ENCODE measurements around the gene XYLT2. TPM values are rescaled to one million over a fixed set of nuclear protein-coding genes. Genes with fewer than 3 reads are reported as not detected.

XYLT2 gene
- total RNA-seq, 1 experiment from 2014 or later = 28.5 TPM

GRCh38 chr17:50394711-50395110, 48.8 kb downstream of the XYLT2 start:
- ChIA-PET CTCF (no interaction called here), POLR2A (no interaction called here)
- H3K27me3 ChIP-seq (ENCODE audit: control insufficient read depth, insufficient read depth, low read length) = no peaks in the 10 kb centered on the region
- H3K4me1 ChIP-seq (ENCODE audit: control insufficient read depth, insufficient read depth, low read length) = peaks cover 14% of the 10 kb centered on the region; the same call in 1 of the 2 replicates
- H3K9me3 ChIP-seq (ENCODE audit: control insufficient read depth, insufficient read depth, low read depth, low read length) = no peaks in the 10 kb centered on the region
- TF ChIP-seq REST (IDR thresholded peaks at IDR 0.05; ENCODE audit: insufficient read depth in 1 of 2, low read depth in 2 of 2, low read length in 1 of 2) (no peak), CTCF (IDR thresholded peaks at IDR 0.05) (no peak), SIN3A (IDR thresholded peaks at IDR 0.05; ENCODE audit: borderline replicate concordance, insufficient read depth, low read depth, low read length) (no peak)
- H3K4me3 ChIP-seq (ENCODE audit: low read depth in 2 of 2, low read length in 2 of 2) = no peak overlapping the region
- intact Hi-C loops (cut with micrococcal nuclease; ENCODE audit: unreplicated experiment) (no loop called here), in situ Hi-C loops (cut with HindIII; ENCODE audit: low pct_unique_long_range_greater_than_20kb, low sequenced_read_pairs) (no loop called here)
- DNase-seq (ENCODE audit: low read depth, low spot score) (no peak), ATAC-seq (no peak)
- H3K36me3 ChIP-seq (ENCODE audit: control insufficient read depth, insufficient read depth, low read length) = peaks cover 54% of the 10 kb centered on the region
- BruUV-seq (replicated peaks) = no TSS peak
- peak overlapping the region; percentile 11; the same call in 1 of the 2 replicates for H3K27ac ChIP-seq (ENCODE audit: low read length)

- Histone ChIP-seq H3K4me3 (ENCODE audit: low read depth in 2 of 2, low read length in 2 of 2) (peak overlapping the region; percentile 87 to 100), H3K4me1 (ENCODE audit: control insufficient read depth, insufficient read depth, low read length) (peaks cover 14% of the 10 kb centered on the region; the same call in 1 of the 2 replicates), H3K36me3 (ENCODE audit: control insufficient read depth, insufficient read depth, low read length) (peaks cover 46% of the 10 kb centered on the region), H3K27ac (ENCODE audit: low read length) (peak overlapping the region; percentile 95), H3K9me3 (ENCODE audit: control insufficient read depth, insufficient read depth, low read depth, low read length) (no peaks in the 10 kb centered on the region), H3K27me3 (ENCODE audit: control insufficient read depth, insufficient read depth, low read length) (no peaks in the 10 kb centered on the region)
- POLR2A ChIA-PET = interaction anchor here (1.7 kb wide), 1 partner anchor 23 kb away, joined by 5 read pairs; the partner anchor contains the start of genes EME1 and MRPL27
- no TSS peak for BruUV-seq (replicated peaks)
- CTCF ChIA-PET = interaction anchor here (0.5 to 2.7 kb wide), 11 partner anchors 9 to 313 kb away, joined by 3 to 21 read pairs (median 3); partner anchors contain the start of gene RSAD1
- peak; percentile 50 for ATAC-seq
- TF ChIP-seq POLR2AphosphoS5 (IDR thresholded peaks at IDR 0.05; ENCODE audit: low read depth, low read length) = no peak
- TF ChIP-seq TCF7L2 (IDR thresholded peaks at IDR 0.05; ENCODE audit: low read depth, low read length) = no peak
- no peak; the same call in 1 of the 2 replicates for TF ChIP-seq SIN3A (IDR thresholded peaks at IDR 0.05; ENCODE audit: borderline replicate concordance, insufficient read depth, low read depth, low read length)
- TF ChIP-seq CTCF (IDR thresholded peaks at IDR 0.05) = no peak
- TF ChIP-seq REST (IDR thresholded peaks at IDR 0.05; ENCODE audit: insufficient read depth in 1 of 2, low read depth in 2 of 2, low read length in 1 of 2) = no peak
- in situ Hi-C loops (cut with HindIII; ENCODE audit: low pct_unique_long_range_greater_than_20kb, low sequenced_read_pairs) (no loop called here), intact Hi-C loops (cut with micrococcal nuclease; ENCODE audit: unreplicated experiment) (no loop called here)
- DNase-seq (ENCODE audit: low read depth, low spot score) = no peak
Observed at GRCh38 chr17:50396261-50397110, 50.6 kb downstream of the XYLT2 start.

All from Panc1 (cell line).